Measurements from ENCODE around the gene RELN. TPM values are rescaled to one million over a fixed set of nuclear protein-coding genes. Genes with fewer than 3 reads are reported as not detected.

Gene RELN
- total RNA-seq, 1 donor from 2014 or later: 7.4 TPM

- Histone ChIP-seq H3K4me3 (no peak overlapping the region), H3K9me3 (no peaks in the 10 kb centered on the region), H3K4me1 (no peaks in the 10 kb centered on the region), H3K36me3 (no peaks in the 10 kb centered on the region), H3K27ac (no peak overlapping the region), H3K27me3 (no peaks in the 10 kb centered on the region)
- DNase-seq (ENCODE audit: extremely low spot score in 2 of 2): no peak
- intact Hi-C loops (cut with DNase I): no loop called here
- TF ChIP-seq POLR2A (IDR thresholded peaks at IDR 0.05) (no peak), POLR2AphosphoS5 (IDR thresholded peaks at IDR 0.05; ENCODE audit: insufficient read depth in 1 of 2, low read depth in 1 of 2) (no peak)
- TF ChIP-seq, protein P1, sequence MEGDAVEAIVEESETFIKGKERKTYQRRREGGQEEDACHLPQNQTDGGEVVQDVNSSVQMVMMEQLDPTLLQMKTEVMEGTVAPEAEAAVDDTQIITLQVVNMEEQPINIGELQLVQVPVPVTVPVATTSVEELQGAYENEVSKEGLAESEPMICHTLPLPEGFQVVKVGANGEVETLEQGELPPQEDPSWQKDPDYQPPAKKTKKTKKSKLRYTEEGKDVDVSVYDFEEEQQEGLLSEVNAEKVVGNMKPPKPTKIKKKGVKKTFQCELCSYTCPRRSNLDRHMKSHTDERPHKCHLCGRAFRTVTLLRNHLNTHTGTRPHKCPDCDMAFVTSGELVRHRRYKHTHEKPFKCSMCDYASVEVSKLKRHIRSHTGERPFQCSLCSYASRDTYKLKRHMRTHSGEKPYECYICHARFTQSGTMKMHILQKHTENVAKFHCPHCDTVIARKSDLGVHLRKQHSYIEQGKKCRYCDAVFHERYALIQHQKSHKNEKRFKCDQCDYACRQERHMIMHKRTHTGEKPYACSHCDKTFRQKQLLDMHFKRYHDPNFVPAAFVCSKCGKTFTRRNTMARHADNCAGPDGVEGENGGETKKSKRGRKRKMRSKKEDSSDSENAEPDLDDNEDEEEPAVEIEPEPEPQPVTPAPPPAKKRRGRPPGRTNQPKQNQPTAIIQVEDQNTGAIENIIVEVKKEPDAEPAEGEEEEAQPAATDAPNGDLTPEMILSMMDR (IDR thresholded peaks at IDR 0.05): no peak
These were observed 43.0 kb upstream of the RELN start for GRCh38 chr7:104032486-104032885.

GRCh38 chr7:104029765-104030164 lies 40.3 kb upstream of the RELN start:
- no peaks in the 10 kb centered on the region for H3K27me3 ChIP-seq
- no peaks in the 10 kb centered on the region for H3K4me1 ChIP-seq
- no peaks in the 10 kb centered on the region for H3K36me3 ChIP-seq
- no peak overlapping the region for H3K4me3 ChIP-seq
- no peak overlapping the region for H3K27ac ChIP-seq
- no peak for DNase-seq (ENCODE audit: extremely low spot score in 2 of 2)
- intact Hi-C loops (cut with DNase I): no loop called here
- no peak for TF ChIP-seq POLR2AphosphoS5 (IDR thresholded peaks at IDR 0.05; ENCODE audit: insufficient read depth in 1 of 2, low read depth in 1 of 2)
- TF ChIP-seq, protein P1 (IDR thresholded peaks at IDR 0.05): no peak
- no peak for TF ChIP-seq POLR2A (IDR thresholded peaks at IDR 0.05)
- no peaks in the 10 kb centered on the region for H3K9me3 ChIP-seq

DNA sequence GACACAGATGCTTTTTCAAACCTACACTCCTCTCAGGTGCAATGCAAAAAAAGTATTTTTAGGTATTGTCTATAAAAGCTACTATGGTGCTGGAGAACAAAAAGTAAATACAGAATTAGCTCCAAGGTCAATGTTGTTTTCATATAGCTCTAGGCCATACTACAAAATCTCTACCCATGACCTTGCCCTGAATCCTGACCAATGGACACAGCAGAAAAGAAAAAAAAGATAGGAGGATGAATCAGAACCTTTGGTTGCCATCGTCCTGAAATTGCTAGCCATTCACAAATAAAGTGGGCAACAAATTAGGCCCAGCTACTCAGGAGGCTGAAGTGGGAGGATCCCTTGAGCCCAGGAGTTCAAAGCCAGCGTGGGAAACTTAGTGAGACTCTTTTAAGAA lies 35.2 kb upstream of the RELN start:
- DNase-seq (ENCODE audit: extremely low spot score in 2 of 2): no peak
- TF ChIP-seq, protein P1 (IDR thresholded peaks at IDR 0.05): no peak
- no peak for TF ChIP-seq POLR2AphosphoS5 (IDR thresholded peaks at IDR 0.05; ENCODE audit: insufficient read depth in 1 of 2, low read depth in 1 of 2)
- no peak for TF ChIP-seq POLR2A (IDR thresholded peaks at IDR 0.05)
- Histone ChIP-seq H3K36me3 (no peaks in the 10 kb centered on the region), H3K4me1 (no peaks in the 10 kb centered on the region), H3K9me3 (no peaks in the 10 kb centered on the region), H3K4me3 (no peak overlapping the region), H3K27ac (no peak overlapping the region), H3K27me3 (no peaks in the 10 kb centered on the region)
- intact Hi-C loops (cut with DNase I): no loop called here

DNA sequence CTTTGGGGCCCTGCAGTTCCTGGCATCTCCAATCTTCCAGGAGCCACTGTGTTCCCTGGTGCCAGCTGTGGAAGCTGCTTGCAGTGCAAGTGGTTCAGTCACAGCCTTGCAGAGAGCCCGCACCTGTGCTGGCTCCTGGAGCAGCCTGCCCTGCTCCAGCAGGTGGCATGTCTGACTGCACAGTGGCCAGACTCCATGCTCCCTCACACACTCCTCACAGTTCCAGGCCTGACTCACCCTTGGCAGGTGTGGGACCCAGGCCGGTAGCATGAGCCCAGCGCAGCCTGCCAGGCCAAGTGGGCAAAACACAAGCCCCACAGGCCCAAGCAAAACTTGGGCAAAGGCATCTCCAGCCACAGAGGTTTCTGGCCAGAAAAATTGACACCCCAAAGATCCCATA lies 33.6 kb upstream of the RELN start:
- H3K36me3 ChIP-seq: no peaks in the 10 kb centered on the region
- H3K27ac ChIP-seq: no peak overlapping the region
- DNase-seq (ENCODE audit: extremely low spot score in 2 of 2): no peak
- TF ChIP-seq, protein P1 (IDR thresholded peaks at IDR 0.05): no peak
- TF ChIP-seq POLR2A (IDR thresholded peaks at IDR 0.05): no peak
- no peaks in the 10 kb centered on the region for H3K9me3 ChIP-seq
- H3K4me3 ChIP-seq: no peak overlapping the region
- no peaks in the 10 kb centered on the region for H3K27me3 ChIP-seq
- H3K4me1 ChIP-seq: no peaks in the 10 kb centered on the region
- intact Hi-C loops (cut with DNase I): no loop called here

DNA sequence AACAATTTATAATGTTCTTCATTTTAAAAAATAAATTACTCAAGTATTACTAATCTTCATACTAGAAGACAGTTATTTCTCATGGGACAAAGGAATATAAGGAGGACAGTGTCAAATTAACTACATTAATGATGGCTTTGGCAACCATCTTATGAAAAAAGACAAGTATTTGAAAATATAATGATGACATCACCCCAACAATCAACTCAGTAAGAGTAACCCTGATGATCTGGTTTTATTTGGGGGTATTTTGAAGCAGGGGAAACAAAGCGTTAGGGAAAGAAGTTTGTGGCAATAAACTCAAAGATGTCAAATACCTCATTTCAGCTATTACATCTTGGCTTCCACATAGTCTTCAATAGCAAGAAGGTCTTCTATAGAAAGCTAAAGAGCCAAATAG lies 29.0 kb upstream of the RELN start:
- H3K4me3 ChIP-seq: no peak overlapping the region
- H3K4me1 ChIP-seq: no peaks in the 10 kb centered on the region
- no peaks in the 10 kb centered on the region for H3K9me3 ChIP-seq
- no peak overlapping the region for H3K27ac ChIP-seq
- TF ChIP-seq, protein P1 (IDR thresholded peaks at IDR 0.05): no peak
- no peak for TF ChIP-seq POLR2A (IDR thresholded peaks at IDR 0.05)
- TF ChIP-seq POLR2AphosphoS5 (IDR thresholded peaks at IDR 0.05; ENCODE audit: insufficient read depth in 1 of 2, low read depth in 1 of 2): no peak
- H3K27me3 ChIP-seq: no peaks in the 10 kb centered on the region
- intact Hi-C loops (cut with DNase I): no loop called here
- no peaks in the 10 kb centered on the region for H3K36me3 ChIP-seq
- DNase-seq (ENCODE audit: extremely low spot score in 2 of 2): no peak
